Activated effector memory CD4-positive, alpha-beta T cell treated with anti-CD3 and anti-CD28 coated beads, Interleukin-2, amount 50 U/mL, for 16 hours (primary cell): ENCODE results near the gene TBKBP1.
A peak's percentile ranks its signal among the peaks of the same experiment; 100 is the strongest.

Experiments used
- DNase-seq: peaks from one replicate; pipeline ENCODE4 v3.0.0-alpha.2; 2020

The TBKBP1 gene

DNA sequence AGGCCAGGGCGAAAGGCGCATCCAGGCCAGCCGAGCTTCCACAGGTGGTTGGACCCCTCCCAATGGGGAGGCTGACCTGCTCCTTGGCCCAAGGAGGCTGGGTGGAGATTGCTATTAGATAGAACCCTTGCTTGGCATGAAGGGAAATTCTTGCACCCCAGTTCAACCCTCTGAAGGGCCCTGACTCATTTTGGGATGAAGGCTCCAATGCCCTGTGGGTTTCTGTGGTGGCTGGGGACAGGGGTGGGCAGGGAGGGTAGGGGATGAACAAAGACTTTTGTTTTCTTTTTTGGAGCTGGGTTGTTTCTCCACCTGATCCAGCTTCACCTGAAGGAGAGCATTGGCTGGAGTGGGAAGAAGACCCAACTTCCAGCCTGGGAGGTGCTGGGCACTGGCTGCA lies 22.4 kb downstream of the TBKBP1 start:
- no peak for DNase-seq

DNA sequence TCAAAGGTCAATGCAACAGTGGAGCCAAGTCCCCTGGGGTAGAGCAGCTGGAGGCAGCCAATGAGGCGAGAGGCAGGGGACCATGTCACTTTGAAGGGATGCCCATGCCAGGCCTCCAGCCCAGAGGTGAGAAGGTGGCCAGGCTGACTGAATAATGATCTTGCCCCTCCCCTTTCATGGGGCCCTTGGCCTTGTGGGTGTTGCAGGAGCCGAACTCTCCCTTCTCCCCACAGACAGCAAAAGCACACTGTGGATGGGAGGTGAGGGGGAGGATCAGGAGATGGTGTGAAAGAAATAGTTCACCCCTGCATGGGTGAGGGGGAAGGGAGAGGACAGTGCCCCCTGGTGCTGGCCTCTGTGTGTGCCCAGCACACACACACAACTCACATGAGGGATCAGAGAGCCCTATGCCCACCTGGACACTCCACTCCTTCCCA lies 23.3 kb downstream of the TBKBP1 start:
- peak; percentile 77 for DNase-seq

DNA sequence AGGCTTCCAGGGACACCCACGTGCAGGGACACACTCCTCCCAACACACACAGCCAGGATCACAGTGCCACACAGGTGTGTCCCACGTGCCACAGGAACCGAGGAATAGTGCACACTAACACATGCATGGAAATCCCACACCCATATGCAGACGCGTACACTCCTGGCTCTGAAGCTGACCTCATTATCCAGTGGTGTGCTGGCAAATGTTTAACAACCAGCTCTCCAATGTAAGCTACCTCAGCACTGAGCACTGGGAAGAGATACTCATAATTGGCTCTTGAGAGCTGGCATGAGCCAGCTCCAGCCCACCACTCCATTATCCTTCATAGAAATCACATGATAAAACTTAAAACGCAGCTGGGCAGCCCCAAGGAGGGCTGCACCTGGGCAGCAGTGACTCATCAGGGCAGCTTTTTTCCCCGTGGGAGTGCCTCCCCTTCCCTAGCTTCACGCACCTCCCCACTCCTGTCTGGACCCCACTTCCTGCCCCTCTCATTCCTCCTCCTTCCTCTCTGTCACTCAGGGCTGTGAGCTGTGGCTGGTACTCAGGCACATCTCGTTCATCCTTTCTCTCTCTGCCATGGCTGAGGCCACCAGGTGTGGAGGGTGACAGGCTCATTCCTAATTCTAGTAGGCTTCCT lies 24.1 kb downstream of the TBKBP1 start:
- peak; percentile 80 for DNase-seq

DNA sequence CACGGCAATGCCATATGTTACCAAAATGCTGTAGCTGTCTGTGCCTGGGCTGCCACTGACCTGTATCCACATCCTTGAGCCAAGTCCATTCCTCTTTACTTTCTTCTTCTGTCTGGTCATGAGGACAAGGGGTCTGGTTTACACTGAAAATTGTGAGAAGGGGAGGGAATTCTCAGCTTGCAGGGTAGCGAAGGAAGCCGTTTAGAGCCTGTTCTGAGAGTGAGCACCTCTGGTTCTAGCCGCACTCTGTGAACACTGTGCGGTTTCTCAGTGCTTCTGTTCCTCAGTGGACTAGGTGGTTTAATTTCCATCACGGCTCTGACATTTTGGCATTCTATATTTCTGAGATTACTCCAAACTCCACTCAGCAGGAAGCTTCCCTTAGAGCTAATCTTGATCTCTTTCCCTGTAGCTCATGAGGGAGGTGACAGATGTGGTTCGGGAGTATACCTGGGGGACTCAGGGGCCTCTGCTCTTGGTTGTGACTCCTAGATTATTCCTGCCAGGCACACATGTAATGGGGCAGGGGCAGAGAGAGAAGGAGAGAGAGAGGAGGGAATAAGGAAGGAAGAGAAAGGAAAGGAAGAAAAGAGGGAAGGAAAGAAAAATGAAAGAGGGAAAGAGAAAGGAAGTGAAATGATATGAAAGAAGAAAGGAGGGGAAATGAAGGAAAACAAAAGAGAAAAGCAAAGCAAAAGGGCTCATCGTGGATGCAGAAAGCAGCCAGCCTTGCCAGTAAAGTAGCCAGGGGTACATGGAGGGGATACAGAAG lies 24.9 kb downstream of the TBKBP1 start:
- no peak for DNase-seq

DNA sequence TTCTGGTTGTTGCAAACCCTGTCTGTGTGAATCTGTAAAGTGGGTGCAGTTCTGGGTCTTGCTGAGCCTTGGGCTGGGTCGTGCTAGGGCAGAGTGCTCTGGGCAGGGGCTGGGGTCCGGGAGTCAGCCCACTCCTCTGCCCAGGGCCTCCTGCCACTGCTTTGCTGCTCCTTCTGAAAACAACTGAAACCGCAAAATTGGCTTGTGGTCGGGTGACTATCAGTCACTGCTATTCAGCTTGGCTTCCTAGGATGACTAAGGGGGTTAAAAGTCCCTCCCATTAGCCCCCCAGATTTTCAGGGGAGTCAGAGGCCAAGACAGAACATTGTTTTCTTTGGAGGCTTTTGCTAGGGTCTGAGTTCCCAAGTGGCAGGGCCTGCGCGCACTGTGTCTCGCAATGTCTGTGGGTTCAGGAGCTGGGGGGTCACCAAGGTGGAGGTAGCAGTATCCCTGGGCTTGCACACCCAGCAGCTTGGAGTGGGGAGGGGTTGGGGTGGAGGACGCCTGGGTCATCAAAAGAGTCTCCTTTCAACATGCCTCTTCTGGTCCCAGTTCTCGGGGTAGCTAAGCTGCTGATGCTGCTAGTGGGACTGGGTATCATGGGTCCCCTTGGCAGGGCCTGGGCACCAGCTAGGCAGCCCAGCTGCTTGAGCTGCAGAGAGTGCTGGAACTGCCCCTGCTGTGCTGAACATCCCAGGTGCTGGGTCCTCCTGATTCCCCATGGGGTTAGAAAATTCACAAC lies 25.6 kb downstream of the TBKBP1 start:
- peak; percentile 87 for DNase-seq

DNA sequence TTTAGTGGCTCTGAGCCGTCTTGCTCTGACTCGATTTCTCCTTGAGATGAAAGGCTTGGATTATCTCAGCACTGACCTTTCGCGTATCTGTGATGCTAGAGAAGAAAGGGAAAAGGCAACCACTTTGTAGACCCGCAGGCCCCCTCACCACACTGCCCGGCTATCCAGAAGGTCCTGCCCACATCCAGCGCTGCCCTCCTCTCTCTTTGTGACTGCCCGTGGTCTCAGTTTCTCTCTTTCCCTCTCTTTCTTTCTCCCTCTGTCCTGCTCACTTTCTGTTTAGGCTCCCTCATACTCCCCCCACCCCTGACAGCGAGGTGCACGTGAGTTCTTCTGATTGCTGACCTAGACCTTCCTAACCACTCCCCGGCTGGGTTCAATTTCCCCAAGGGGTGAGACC lies 26.2 kb downstream of the TBKBP1 start:
- DNase-seq: no peak

DNA sequence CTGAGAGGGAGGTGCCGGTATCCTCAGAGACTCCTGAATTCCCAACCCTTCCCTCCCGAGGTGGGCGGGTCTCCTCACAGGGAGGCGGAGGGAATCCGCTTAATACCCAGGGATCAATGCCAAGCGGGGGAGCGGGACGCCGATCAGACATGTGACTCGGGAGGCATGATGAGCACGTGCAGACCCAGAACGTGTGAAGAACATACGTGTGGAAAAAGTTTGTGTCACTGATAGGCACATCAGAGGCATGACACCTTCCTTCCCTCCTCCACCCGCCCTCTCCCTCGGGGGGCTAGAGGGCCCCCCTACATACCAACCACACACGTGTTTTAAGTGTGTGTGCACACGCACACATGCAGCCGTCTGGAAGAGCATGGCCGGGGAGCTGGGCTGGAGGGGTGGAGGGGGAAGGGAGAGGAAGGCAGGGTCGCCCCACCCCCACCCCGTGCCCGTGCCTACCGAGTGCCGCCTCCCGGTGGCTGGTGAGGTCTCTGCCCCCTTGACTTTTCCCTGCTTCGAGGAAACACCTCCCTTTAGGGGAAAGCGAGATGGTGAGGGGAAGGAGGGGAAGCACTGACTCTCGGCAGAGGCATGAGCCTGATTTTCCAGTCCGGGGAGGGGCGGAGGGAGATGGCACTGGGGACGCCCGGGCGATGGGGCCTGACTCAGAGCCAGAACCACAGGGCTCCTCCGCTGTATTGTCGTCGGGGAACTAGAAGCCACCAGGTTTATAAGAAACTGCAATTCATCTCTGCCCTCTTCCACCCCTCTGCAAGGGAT lies 27.0 kb downstream of the TBKBP1 start:
- DNase-seq: peak; percentile 97

DNA sequence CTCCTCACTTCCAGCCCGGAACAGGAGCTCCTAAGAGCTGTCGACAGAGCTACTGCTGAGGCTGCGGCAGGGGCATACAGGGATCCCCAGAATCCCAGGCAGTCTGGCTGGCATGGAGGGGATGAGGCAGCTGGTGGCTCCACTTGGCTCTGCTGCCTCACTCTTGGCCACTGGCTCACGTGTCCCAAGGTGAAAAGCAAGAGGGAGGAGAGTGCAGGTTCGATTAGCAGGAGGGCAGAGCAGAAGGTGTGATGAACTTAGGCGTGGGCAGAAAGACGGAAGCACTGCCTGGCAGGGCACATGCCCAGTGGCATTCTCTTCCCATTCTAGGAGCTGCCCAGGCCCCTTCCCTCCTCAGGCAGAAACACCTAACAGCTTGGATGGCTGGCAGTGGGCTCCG lies 27.8 kb downstream of the TBKBP1 start:
- no peak for DNase-seq

DNA sequence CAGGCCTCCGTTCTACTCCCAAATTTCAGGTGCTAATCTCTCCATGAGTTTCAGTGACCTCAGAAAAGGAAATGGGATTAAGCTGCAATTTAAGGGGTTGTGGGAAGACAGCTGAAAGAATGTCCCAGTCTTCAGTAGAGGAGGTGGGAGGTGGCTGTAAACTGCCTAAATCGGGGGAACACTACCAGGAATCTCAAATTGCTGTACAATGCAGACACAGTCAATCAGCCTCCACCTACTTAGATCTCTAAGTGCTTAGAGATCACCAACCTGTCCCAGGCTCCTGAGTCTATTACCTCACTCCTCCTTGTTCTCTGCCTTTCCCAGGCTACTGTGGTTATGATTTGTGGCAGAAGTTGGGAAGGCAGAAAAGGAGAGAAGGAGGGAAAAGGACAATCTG lies 30.7 kb downstream of the TBKBP1 start:
- DNase-seq: no peak

DNA sequence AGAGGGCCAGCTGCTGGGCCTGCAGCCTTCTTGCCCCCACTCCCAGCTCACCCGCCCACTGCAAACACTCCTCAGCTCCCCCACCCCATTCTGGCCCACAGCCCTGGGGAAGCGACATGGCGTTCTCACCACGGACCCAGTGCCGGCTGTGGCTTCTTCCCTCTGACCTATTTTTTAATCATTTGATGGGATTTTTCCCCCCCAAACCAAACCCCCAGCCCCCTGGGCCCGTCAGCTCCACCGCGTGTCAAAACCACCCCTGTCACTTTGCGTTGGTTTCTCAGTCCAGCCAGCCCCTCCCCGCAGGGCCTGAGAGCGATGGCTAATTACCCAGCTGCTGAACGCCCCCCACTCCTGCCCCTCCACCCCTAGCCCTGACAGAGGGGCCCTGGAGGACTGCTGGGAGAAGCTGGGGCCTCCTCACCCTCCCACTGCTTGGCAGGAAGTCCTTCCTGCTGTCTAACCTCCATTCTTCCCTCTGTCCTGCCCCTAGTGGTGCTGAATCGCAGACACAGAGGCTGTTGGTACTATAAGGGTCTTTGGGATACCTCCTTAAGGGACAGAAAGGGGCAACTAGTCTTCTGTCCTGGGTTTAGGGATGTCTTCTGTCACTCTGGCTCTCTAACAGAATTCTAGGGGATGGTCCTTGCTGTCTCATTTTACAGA lies 31.6 kb downstream of the TBKBP1 start:
- no peak for DNase-seq

DNA sequence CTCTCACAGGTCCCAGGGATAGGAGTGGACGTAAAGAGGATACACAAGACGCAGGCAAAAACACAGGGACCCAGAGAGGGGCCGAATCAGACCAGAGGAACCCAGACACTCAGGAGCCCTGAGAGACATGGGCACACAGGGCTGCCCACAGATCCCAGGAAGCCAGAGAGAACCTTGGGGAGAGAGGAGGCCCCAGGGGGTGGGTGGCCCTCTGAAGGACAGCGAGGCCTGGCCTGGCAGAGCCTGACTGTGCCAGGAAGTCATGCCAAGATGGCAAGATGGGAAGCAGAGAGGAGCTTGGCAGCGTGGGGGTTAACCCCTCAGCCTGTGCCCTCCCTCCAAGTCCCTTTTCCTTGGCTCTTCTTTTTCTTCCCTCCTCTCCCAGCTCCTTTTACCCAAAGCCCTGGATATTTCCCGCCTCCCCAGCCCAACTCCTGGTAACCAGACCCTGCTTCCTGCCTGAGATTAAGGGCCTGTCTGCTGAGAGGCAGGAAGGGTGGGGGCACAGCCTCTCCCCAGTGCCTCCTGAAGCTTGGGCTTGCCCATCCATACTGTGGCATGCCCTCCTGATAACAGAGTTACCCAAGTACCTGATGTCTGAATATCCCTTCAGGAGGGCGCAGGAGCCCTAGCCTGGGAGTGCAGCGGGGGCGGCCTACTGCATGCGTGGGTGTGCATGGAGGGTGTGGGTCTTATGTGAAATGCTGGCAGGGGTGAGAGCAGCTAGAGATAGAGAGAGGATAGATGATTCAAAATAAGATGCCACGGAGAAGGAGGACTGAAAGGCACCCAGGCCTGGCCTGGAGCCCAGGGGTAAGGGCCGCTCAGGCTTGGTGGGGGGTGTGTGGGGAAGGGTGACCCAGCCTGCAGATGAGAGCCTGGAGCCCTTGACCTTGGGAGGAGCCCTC lies 33.1 kb downstream of the TBKBP1 start:
- DNase-seq: no peak

DNA sequence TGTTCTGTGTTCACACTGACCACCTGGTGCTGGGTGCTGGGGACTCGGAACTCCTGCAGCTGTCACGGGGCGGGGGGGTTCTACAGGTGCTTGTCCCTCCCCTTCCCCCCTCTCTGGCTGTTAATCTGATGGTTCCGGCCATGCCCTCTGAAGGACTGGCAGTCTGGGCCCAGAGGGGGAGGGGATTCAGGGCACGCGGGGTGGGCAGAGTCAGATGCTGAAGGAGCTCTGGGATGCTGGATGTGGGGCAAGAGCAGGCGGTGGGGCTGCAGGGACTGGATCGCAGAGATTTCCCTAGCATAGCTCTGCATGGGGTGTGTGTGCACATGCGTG lies 33.7 kb downstream of the TBKBP1 start:
- no peak for DNase-seq

DNA sequence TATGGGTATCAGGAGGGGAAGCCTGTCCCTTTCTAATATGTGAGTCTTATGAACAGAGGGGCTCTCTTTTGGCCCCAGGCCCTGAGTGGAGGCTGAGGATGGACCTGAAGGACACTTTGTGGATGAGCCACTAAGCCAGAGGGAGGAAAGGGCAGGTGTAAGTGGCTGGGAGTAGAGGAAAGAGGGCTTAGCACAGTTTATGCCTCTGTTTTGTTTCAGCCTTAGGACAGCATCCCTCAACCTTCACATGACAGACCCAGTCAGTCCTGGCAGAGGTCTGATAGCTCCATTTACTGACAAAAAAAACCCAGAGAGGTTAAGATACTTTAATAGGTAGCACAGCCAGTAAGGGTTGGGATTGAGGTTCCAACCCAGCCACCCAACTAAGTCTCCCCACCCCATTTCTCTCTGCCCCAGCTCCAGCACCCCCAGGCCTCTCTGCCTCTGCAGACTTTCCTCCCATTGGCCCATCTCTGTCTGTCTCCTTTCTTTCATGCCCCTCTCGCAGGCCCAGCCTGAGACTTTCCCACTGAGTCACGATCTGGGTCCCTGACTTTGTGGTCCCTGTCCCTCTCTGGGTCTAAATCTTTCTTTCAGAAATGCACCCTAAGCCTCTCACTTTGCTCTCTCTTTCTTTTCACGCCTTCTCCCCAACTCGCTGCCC lies 34.4 kb downstream of the TBKBP1 start:
- DNase-seq: no peak

DNA sequence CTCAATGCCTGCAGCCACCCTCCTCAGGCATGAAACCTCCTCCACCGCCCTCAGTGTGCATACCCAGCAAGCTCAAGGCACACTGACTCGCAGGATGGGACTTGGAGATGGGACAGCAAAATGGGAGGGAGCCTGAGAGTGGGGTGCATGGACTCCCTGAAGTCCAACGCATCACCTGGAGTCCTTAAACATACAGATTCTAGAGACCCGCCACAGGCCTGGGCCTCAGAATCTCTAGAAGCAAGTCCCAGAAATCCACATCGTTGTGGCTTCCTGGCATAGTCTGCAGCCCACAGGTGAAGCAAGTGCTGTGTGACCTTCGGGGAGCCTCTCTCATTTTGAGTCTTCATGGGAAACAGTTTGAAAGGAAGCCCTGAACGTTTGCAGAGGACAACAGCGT lies 35.5 kb downstream of the TBKBP1 start:
- no peak for DNase-seq

DNA sequence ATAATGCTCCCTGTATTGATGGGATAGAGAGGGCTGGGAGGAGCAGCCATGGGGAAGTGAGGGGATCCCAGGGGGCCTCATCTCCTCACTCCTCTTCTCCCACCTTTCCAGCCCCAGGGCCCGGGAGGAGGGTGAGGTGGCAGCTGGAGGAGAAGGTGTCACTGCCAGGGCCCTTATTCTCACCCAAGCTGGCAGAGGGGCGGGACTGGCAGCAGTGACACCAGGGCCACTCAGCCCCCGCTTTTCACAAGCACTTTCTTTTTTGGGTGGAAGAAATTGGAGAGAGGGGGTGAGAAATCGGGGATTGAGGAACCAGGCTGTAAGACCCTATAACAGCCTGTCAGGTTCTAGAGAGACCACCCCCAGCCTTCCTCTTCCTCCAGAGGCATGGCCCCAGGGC lies 36.7 kb downstream of the TBKBP1 start:
- DNase-seq: peak; percentile 43

DNA sequence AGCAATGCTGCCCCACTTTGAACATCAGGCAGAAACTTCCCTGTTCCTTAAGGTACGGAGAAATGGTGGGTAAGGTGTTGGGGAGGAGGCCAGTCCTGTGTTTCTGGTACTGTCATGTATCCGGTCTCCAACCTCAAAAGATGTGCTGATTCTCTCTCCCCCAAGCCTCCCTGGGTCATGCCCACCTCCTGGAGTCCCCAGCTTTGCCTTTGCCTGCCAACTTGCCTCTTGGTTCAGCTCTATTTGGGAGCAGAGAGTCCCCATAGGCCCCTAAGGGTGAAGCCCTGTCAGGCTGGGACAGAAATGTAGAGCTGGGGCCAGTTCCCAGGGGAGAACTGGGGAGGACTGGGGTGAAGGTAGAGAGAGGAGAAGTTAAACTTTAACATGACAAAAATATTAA lies 37.4 kb downstream of the TBKBP1 start:
- peak; percentile 60 for DNase-seq

DNA sequence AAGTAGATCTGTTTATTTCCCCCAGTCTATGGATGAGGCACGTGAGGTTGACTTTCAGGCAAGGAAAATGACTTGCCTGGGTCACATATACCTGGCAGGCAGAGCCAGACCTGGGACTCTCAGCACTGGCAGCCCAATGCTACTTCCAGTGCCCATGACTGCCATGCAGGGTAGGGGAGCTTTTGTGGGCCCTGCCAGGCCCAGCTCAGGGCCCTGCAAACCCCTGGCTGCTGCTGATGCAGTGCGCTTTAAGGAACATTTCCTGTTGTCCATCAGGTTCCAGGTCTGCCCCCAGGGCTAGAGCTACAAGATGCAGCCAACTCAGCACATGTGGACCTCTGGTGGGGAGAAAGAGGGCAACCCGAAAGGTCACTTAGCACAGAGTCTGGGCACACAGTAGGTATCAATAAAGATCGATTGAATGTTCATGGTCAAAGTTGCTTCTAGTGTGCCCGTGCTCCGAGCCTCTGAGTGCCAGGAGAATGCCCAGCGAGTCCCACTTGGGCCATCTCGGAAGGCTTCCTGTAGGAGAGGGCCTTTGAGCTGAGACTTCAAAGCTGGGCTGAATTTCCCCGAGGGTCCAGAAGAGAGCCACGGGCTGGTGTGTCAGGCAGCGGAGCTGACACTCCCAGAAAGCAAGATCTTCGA lies 38.6 kb downstream of the TBKBP1 start:
- peak; percentile 60 for DNase-seq

DNA sequence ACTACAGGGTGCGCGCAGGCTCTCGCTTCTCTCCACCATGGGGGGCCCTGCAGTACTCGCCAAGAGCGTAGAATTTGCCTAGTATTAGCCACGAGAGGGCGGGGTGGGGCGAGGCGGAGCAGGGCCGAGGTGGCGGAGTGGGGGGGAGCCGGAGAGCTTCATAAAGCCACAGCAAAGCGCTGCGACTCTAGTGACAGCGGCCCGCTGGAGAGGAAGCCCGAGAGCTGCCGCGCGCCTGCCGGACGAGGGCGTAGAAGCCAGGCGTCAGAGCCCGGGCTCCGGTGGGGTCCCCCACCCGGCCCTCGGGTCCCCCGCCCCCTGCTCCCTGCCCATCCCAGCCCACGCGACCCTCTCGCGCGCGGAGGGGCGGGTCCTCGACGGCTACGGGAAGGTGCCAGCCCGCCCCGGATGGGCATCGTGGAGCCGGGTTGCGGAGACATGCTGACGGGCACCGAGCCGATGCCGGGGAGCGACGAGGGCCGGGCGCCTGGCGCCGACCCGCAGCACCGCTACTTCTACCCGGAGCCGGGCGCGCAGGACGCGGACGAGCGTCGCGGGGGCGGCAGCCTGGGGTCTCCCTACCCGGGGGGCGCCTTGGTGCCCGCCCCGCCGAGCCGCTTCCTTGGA lies 39.2 kb downstream of the TBKBP1 start, which contains the start of gene TBX21:
TBX21 (plus strand) TSS at position 190 of the 627 bp plus-strand sequence; CDS start at position 409, 219 bp downstream.
- DNase-seq: peak; percentile 96

DNA sequence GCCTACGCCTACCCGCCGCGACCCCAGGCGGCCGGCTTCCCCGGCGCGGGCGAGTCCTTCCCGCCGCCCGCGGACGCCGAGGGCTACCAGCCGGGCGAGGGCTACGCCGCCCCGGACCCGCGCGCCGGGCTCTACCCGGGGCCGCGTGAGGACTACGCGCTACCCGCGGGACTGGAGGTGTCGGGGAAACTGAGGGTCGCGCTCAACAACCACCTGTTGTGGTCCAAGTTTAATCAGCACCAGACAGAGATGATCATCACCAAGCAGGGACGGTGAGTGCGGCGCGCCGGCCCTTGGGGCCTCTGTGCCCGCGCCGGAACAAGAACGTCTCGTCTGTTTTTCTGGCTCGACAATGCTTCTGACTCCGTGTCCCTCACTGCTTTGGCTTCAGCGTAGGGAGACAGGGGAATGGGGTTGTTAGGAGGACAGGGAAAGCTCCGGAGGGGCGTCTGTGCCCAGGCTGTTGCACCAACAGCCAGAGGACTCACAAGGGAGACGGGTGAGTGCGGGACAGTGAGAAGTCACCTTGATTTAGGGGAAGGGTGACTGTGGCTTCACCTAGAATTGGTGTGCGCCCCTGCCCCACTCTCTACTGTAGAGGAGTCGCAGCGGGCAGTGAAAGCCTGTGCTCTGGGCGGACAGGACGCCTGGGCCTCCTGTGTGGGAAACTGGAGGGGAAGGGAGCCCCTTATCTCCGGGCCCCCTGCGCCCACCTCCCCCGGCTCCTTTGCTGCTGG lies 39.9 kb downstream of the TBKBP1 start:
- peak; percentile 71 for DNase-seq
